Measurements from ENCODE around the gene HIRA.

The HIRA gene

DNA sequence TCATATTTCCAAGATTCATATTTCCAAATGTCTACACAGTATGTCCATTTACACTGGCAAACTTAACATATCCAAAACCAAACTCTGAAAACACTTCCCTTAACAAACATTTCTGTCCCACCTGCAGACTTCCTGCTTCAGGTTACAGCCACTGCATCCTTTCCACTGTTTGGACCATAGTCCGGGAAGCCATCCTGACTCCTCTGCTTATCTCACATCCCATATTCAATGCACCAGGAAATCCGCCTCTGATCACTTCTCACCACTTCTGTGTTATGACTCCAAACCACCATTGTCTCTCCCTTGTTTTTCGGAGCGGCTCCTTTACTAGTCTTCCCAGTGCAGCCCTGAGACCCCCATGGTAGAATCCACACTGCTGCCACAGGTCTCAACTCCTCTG is 30.1 kb downstream of the HIRA start:
- no peaks in the 10 kb centered on the region for H3K27me3 ChIP-seq (ENCODE audit: control insufficient read depth, insufficient read depth, low read length)
- no peak overlapping the region for H3K4me3 ChIP-seq (ENCODE audit: low read length)
- H3K27ac ChIP-seq (ENCODE audit: low read length) = no peak overlapping the region
- no peak overlapping the region for H3K9ac ChIP-seq (ENCODE audit: low read length)
- no peaks in the 10 kb centered on the region for H3K4me1 ChIP-seq (ENCODE audit: control insufficient read depth, low read depth, low read length)
- H3K9me3 ChIP-seq (ENCODE audit: control insufficient read depth, low read depth, low read length) = no peaks in the 10 kb centered on the region
- peaks cover 49% of the 10 kb centered on the region for H3K36me3 ChIP-seq (ENCODE audit: control insufficient read depth, low read depth, low read length)

DNA sequence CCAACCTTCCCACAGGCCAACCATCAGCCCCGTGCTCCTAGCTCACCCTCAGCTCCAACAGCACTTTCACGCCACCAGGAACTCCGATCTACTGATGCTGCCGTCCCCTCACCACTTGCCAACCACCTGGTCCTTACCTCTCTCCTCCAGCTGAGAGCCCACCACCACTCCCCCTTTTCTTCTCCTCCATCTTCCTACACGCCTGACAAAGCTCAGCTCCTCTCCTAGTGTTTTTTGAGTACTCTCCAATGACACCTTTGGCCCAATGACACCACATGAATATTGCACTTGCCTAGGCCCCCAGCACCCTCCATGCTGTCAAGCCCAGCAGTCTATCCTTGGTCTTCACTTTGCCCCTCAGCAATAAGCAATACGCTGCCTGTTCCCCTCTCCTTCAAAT is 30.7 kb downstream of the HIRA start:
- no peaks in the 10 kb centered on the region for H3K9me3 ChIP-seq (ENCODE audit: control insufficient read depth, low read depth, low read length)
- H3K9ac ChIP-seq (ENCODE audit: low read length) = no peak overlapping the region
- H3K4me1 ChIP-seq (ENCODE audit: control insufficient read depth, low read depth, low read length) = no peaks in the 10 kb centered on the region
- H3K27ac ChIP-seq (ENCODE audit: low read length) = no peak overlapping the region
- no peak overlapping the region for H3K4me3 ChIP-seq (ENCODE audit: low read length)
- peaks cover 48% of the 10 kb centered on the region for H3K36me3 ChIP-seq (ENCODE audit: control insufficient read depth, low read depth, low read length)
- H3K27me3 ChIP-seq (ENCODE audit: control insufficient read depth, insufficient read depth, low read length) = no peaks in the 10 kb centered on the region

- Histone ChIP-seq H3K9me3 (ENCODE audit: control insufficient read depth, low read depth, low read length) (no peaks in the 10 kb centered on the region), H3K4me1 (ENCODE audit: control insufficient read depth, low read depth, low read length) (no peaks in the 10 kb centered on the region), H3K36me3 (ENCODE audit: control insufficient read depth, low read depth, low read length) (peaks cover 56% of the 10 kb centered on the region), H3K27me3 (ENCODE audit: control insufficient read depth, insufficient read depth, low read length) (no peaks in the 10 kb centered on the region), H3K9ac (ENCODE audit: low read length) (no peak overlapping the region), H3K4me3 (ENCODE audit: low read length) (no peak overlapping the region), H3K27ac (ENCODE audit: low read length) (no peak overlapping the region)
These were observed 32.9 kb downstream of the HIRA start for GRCh38 chr22:19398652-19399051.

- H3K27me3 ChIP-seq (ENCODE audit: control insufficient read depth, insufficient read depth, low read length) = no peaks in the 10 kb centered on the region
- H3K36me3 ChIP-seq (ENCODE audit: control insufficient read depth, low read depth, low read length) = peaks cover 57% of the 10 kb centered on the region
- H3K9me3 ChIP-seq (ENCODE audit: control insufficient read depth, low read depth, low read length) = no peaks in the 10 kb centered on the region
- no peak overlapping the region for H3K9ac ChIP-seq (ENCODE audit: low read length)
- no peak overlapping the region for H3K4me3 ChIP-seq (ENCODE audit: low read length)
- H3K4me1 ChIP-seq (ENCODE audit: control insufficient read depth, low read depth, low read length) = no peaks in the 10 kb centered on the region
- H3K27ac ChIP-seq (ENCODE audit: low read length) = no peak overlapping the region
These were observed 33.3 kb downstream of the HIRA start for GRCh38 chr22:19398206-19398605.

GRCh38 chr22:19397734-19398104 is 33.8 kb downstream of the HIRA start:
- no peak overlapping the region for H3K9ac ChIP-seq (ENCODE audit: low read length)

DNA sequence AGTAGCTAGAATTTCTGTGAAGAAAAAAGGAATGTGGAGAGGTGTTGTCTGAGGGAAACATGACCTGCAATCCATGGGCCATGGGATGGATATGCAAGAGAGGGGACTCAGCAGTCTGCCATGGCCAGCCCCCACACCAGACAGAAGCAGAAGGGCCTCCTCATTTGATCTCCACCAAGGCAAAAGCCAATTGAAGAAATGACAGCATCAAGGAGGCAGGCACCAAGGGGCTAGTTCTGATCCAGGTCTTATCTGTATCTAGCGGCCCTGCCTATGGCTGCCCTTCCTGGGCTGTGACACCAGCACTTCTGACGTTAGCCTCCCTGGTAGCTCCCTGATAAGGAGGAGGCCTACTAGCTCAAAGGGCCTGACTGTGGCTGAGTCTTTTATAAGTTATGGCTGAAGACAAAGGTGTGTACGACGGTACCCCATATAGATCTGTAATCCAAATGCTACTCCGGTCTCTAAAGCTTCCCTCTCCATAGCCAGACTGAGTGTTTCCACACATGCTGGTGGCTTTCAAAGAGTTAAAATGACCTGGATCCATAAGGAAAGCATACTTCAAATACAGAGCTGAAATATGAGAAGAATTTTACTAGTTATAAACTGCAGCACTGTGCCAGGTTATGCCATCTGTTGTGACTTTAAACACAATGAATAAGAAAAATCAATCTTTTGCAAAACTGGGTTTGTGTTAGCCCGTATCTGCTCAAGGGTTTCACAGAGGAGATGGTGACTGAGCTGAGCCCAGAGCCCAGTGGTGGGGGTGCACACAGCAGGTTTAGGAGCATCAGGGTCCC is 34.4 kb downstream of the HIRA start:
- Histone ChIP-seq H3K36me3 (ENCODE audit: control insufficient read depth, low read depth, low read length) (peaks cover 66% of the 10 kb centered on the region), H3K9me3 (ENCODE audit: control insufficient read depth, low read depth, low read length) (no peaks in the 10 kb centered on the region), H3K4me3 (ENCODE audit: low read length) (no peak overlapping the region), H3K9ac (ENCODE audit: low read length) (no peak overlapping the region), H3K4me1 (ENCODE audit: control insufficient read depth, low read depth, low read length) (no peaks in the 10 kb centered on the region), H3K27me3 (ENCODE audit: control insufficient read depth, insufficient read depth, low read length) (no peaks in the 10 kb centered on the region), H3K27ac (ENCODE audit: low read length) (no peak overlapping the region)

More at GRCh38 chr22:19397734-19398104, 33.8 kb downstream of the HIRA start:
- Histone ChIP-seq H3K36me3 (ENCODE audit: control insufficient read depth, low read depth, low read length) (peaks cover 60% of the 10 kb centered on the region), H3K27me3 (ENCODE audit: control insufficient read depth, insufficient read depth, low read length) (no peaks in the 10 kb centered on the region), H3K27ac (ENCODE audit: low read length) (no peak overlapping the region), H3K4me1 (ENCODE audit: control insufficient read depth, low read depth, low read length) (no peaks in the 10 kb centered on the region), H3K9me3 (ENCODE audit: control insufficient read depth, low read depth, low read length) (no peaks in the 10 kb centered on the region), H3K4me3 (ENCODE audit: low read length) (no peak overlapping the region)

DNA sequence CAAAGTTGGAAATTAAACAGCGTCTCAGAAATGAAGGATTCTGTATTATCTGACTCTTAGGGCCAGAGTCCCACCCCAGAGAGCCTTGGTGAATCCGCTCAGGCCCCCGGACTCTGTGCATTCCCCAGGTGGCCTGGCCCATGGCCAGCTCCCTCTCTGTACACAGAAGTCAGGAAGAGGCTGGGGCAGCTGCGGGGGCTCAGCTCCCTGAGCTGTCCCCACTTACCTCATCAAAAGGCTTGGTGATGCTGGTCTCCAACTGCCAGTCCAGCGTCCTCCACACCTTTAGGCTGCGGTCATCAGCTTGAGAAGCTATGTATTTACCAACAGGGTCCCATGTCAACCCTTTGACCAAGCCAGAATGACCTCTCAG is 35.0 kb downstream of the HIRA start:
- peaks cover 66% of the 10 kb centered on the region for H3K36me3 ChIP-seq (ENCODE audit: control insufficient read depth, low read depth, low read length)
- H3K27ac ChIP-seq (ENCODE audit: low read length) = no peak overlapping the region
- H3K9me3 ChIP-seq (ENCODE audit: control insufficient read depth, low read depth, low read length) = no peaks in the 10 kb centered on the region
- H3K27me3 ChIP-seq (ENCODE audit: control insufficient read depth, insufficient read depth, low read length) = no peaks in the 10 kb centered on the region
- no peak overlapping the region for H3K9ac ChIP-seq (ENCODE audit: low read length)
- no peaks in the 10 kb centered on the region for H3K4me1 ChIP-seq (ENCODE audit: control insufficient read depth, low read depth, low read length)
- no peak overlapping the region for H3K4me3 ChIP-seq (ENCODE audit: low read length)

DNA sequence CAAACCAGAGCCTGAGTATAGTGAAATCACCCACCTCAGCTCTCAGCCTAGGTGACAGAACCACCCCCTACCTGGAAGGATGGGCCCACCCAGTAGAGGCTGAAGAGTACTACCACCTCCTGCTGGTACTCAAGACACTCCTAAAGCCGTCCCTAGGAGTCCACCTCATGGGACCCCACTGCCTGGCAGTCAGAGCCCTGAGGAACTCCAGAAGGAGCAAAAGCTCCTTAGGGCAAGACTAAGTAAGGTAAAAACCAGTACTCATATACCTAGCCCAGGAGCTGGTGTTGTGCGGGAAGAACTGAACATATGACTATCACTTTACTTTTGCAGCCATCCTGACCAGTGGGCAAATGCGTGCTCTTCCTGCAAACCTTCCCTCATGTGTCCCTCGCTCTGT is 36.3 kb downstream of the HIRA start:
- no peaks in the 10 kb centered on the region for H3K4me1 ChIP-seq (ENCODE audit: control insufficient read depth, low read depth, low read length)
- no peak overlapping the region for H3K27ac ChIP-seq (ENCODE audit: low read length)
- no peak overlapping the region for H3K4me3 ChIP-seq (ENCODE audit: low read length)
- H3K27me3 ChIP-seq (ENCODE audit: control insufficient read depth, insufficient read depth, low read length) = no peaks in the 10 kb centered on the region
- H3K9me3 ChIP-seq (ENCODE audit: control insufficient read depth, low read depth, low read length) = no peaks in the 10 kb centered on the region
- H3K9ac ChIP-seq (ENCODE audit: low read length) = no peak overlapping the region
- H3K36me3 ChIP-seq (ENCODE audit: control insufficient read depth, low read depth, low read length) = peaks cover 68% of the 10 kb centered on the region

- no peaks in the 10 kb centered on the region for H3K9me3 ChIP-seq (ENCODE audit: control insufficient read depth, low read depth, low read length)
- peaks cover 76% of the 10 kb centered on the region for H3K36me3 ChIP-seq (ENCODE audit: control insufficient read depth, low read depth, low read length)
- H3K9ac ChIP-seq (ENCODE audit: low read length) = no peak overlapping the region
- no peaks in the 10 kb centered on the region for H3K4me1 ChIP-seq (ENCODE audit: control insufficient read depth, low read depth, low read length)
- no peaks in the 10 kb centered on the region for H3K27me3 ChIP-seq (ENCODE audit: control insufficient read depth, insufficient read depth, low read length)
- no peak overlapping the region for H3K4me3 ChIP-seq (ENCODE audit: low read length)
- H3K27ac ChIP-seq (ENCODE audit: low read length) = no peak overlapping the region
These were observed 37.1 kb downstream of the HIRA start for GRCh38 chr22:19394274-19395050.

DNA sequence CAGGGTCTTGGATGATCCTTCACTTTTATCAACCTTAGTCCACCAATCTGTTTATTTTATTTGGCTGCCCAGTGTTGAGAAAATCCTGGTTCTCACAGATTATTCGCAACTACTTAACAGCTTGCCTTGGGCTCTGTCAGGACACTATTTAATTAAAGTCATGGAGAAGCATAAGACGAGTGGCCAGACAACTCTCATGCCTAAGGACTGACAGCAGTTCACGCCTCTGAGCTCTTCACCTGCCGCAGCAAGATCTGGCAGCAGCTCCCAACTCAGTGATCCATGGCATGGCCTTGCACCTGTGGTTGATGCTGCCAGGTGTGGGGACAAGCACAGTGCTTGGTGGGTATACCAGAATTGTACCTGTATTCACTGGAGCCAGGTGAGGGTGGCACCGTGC is 37.8 kb downstream of the HIRA start:
- Histone ChIP-seq H3K9ac (ENCODE audit: low read length) (no peak overlapping the region), H3K36me3 (ENCODE audit: control insufficient read depth, low read depth, low read length) (peaks cover 82% of the 10 kb centered on the region), H3K27me3 (ENCODE audit: control insufficient read depth, insufficient read depth, low read length) (no peaks in the 10 kb centered on the region), H3K9me3 (ENCODE audit: control insufficient read depth, low read depth, low read length) (no peaks in the 10 kb centered on the region), H3K27ac (ENCODE audit: low read length) (no peak overlapping the region), H3K4me1 (ENCODE audit: control insufficient read depth, low read depth, low read length) (no peaks in the 10 kb centered on the region), H3K4me3 (ENCODE audit: low read length) (no peak overlapping the region)

- no peak overlapping the region for H3K4me3 ChIP-seq (ENCODE audit: low read length)
- H3K27me3 ChIP-seq (ENCODE audit: control insufficient read depth, insufficient read depth, low read length) = no peaks in the 10 kb centered on the region
- H3K9ac ChIP-seq (ENCODE audit: low read length) = no peak overlapping the region
- H3K27ac ChIP-seq (ENCODE audit: low read length) = no peak overlapping the region
- peaks cover 87% of the 10 kb centered on the region for H3K36me3 ChIP-seq (ENCODE audit: control insufficient read depth, low read depth, low read length)
- H3K4me1 ChIP-seq (ENCODE audit: control insufficient read depth, low read depth, low read length) = no peaks in the 10 kb centered on the region
- H3K9me3 ChIP-seq (ENCODE audit: control insufficient read depth, low read depth, low read length) = no peaks in the 10 kb centered on the region
These were observed 44.0 kb downstream of the HIRA start for GRCh38 chr22:19387575-19387974.

GRCh38 chr22:19387038-19387437 is 44.5 kb downstream of the HIRA start:
- Histone ChIP-seq H3K27ac (ENCODE audit: low read length) (no peak overlapping the region), H3K36me3 (ENCODE audit: control insufficient read depth, low read depth, low read length) (peaks cover 87% of the 10 kb centered on the region)

More at GRCh38 chr22:19387038-19387437, 44.5 kb downstream of the HIRA start:
- Histone ChIP-seq H3K9me3 (ENCODE audit: control insufficient read depth, low read depth, low read length) (no peaks in the 10 kb centered on the region), H3K4me3 (ENCODE audit: low read length) (no peak overlapping the region), H3K9ac (ENCODE audit: low read length) (no peak overlapping the region), H3K4me1 (ENCODE audit: control insufficient read depth, low read depth, low read length) (no peaks in the 10 kb centered on the region), H3K27me3 (ENCODE audit: control insufficient read depth, insufficient read depth, low read length) (no peaks in the 10 kb centered on the region)
